Measurements from ENCODE around the gene PTPN13. TPM values are rescaled to one million over a fixed set of nuclear protein-coding genes. Genes with fewer than 3 reads are reported as not detected.

PTPN13 gene
- total RNA-seq, 4 donors from 2014 or later = 97.3 to 146 (median 125) TPM

DNA sequence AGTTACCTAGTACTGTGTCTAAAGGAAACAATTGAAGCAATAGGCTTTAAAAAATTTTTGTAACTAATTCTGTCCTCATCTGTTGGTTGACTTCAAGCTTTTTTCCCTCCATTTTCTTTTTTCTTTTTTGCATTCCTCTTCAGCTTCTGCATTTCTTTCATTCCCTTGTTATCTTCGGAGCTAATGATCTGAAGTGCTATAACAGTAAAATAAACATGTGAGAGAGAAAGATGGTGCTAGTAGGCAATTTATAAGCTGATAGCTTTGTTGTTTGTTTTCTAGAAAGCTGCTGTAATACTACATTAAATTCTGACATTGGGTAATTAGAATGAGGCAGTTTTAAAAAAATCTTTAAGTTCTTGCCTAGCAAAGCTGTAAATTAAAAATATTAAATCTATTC, 37.1 kb downstream of the PTPN13 start:
- WGBS = 87% methylated on average over 1 of the region's 1 CpG
- Histone ChIP-seq H3K9me3 (no peaks in the 10 kb centered on the region), H3K4me1 (peaks cover 2% of the 10 kb centered on the region), H3K27ac (no peak overlapping the region), H3K36me3 (peaks cover 8% of the 10 kb centered on the region), H3K27me3 (no peaks in the 10 kb centered on the region), H3K4me3 (no peak overlapping the region)
- no peak for TF ChIP-seq EP300 (IDR thresholded peaks at IDR 0.05)
- TF ChIP-seq POLR2AphosphoS5 (IDR thresholded peaks at IDR 0.05) = no peak
- no peak for TF ChIP-seq POLR2A (IDR thresholded peaks at IDR 0.05)
- no peak for DNase-seq (ENCODE audit: low spot score in 2 of 2)

DNA sequence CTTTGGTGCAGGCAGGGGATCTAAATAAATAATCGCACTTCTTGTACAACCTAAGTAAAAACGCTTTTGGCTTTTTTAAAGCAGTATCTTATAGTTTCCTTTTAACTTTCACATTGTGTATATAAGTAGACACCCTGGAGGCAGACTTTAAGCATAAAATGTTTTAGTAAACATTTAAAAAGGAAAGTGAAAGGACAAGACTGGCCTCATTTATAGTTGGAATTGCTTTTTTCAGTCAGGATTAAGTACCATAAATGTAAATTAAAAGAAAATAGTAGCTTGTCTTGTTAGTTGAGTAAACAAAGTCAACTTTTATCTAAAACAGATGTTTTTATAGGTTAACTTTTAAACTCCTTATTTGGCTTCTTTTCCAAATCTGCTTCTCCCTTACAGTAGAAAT, 39.7 kb downstream of the PTPN13 start:
- TF ChIP-seq, protein P1, sequence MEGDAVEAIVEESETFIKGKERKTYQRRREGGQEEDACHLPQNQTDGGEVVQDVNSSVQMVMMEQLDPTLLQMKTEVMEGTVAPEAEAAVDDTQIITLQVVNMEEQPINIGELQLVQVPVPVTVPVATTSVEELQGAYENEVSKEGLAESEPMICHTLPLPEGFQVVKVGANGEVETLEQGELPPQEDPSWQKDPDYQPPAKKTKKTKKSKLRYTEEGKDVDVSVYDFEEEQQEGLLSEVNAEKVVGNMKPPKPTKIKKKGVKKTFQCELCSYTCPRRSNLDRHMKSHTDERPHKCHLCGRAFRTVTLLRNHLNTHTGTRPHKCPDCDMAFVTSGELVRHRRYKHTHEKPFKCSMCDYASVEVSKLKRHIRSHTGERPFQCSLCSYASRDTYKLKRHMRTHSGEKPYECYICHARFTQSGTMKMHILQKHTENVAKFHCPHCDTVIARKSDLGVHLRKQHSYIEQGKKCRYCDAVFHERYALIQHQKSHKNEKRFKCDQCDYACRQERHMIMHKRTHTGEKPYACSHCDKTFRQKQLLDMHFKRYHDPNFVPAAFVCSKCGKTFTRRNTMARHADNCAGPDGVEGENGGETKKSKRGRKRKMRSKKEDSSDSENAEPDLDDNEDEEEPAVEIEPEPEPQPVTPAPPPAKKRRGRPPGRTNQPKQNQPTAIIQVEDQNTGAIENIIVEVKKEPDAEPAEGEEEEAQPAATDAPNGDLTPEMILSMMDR (IDR thresholded peaks at IDR 0.05) = no peak
- no peak for TF ChIP-seq EP300 (IDR thresholded peaks at IDR 0.05)
- no peak for TF ChIP-seq POLR2AphosphoS5 (IDR thresholded peaks at IDR 0.05)
- TF ChIP-seq POLR2A (IDR thresholded peaks at IDR 0.05) = no peak
- H3K27ac ChIP-seq = no peak overlapping the region
- H3K36me3 ChIP-seq = peaks cover 11% of the 10 kb centered on the region
- H3K4me1 ChIP-seq = peaks cover 2% of the 10 kb centered on the region
- no peaks in the 10 kb centered on the region for H3K9me3 ChIP-seq
- 50% methylated on average over 2 of the region's 2 CpGs for WGBS
- no peak overlapping the region for H3K4me3 ChIP-seq
- no peaks in the 10 kb centered on the region for H3K27me3 ChIP-seq
- DNase-seq (ENCODE audit: low spot score in 2 of 2) = no peak

DNA sequence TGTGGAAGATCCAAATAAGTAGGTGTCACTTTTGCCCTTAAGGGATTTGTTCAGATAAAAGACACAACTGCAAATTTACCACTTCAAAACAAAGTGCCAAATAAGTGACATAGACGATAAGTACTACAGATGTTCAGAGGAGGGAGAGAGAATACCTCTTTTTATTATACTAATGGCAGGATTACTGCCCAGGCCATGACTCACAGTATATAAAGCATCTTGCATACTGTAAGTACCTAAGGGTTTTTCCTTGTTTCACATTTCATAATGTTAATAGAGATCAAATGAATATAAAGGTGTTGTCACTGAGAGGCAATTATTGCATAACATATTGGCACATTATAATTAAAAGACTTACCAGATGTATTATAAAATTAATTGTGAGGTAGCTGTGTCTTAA, 46.4 kb downstream of the PTPN13 start:
- TF ChIP-seq POLR2AphosphoS5 (IDR thresholded peaks at IDR 0.05) (no peak), EP300 (IDR thresholded peaks at IDR 0.05) (no peak), POLR2A (IDR thresholded peaks at IDR 0.05) (no peak)
- TF ChIP-seq, protein P1 (IDR thresholded peaks at IDR 0.05) = no peak
- no peaks in the 10 kb centered on the region for H3K27me3 ChIP-seq
- no peaks in the 10 kb centered on the region for H3K4me1 ChIP-seq
- H3K4me3 ChIP-seq = no peak overlapping the region
- DNase-seq (ENCODE audit: low spot score in 2 of 2) = no peak
- H3K36me3 ChIP-seq = peaks cover 10% of the 10 kb centered on the region
- WGBS = 21% methylated on average over 1 of the region's 1 CpG
- no peak overlapping the region for H3K27ac ChIP-seq
- no peaks in the 10 kb centered on the region for H3K9me3 ChIP-seq

DNA sequence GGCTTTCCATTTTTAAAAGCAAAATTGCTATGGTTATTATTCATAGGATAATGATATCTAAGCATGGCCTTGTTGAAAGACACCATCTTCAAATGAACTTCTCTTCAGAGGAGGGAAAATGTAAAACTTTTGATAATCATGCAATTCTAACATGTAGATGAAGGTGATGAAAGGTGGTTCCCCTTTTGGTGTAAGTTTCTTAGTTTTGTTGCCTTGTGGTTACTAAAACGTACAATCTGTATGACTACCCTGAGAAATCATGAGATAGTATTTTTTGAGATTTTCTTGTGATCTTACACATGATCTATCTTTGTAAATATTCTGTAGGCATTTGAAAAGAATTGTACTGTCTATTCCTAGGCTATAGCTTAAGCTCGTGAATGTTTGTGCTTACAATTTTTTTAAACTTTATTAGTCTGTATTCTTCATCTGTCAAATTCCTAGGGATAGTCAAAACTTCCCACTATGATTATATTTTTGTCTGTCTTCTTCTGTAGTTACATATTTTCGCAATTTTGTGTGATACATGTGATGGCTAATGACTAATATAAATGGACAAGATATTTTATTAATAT, 47.5 kb downstream of the PTPN13 start:
- Histone ChIP-seq H3K27me3 (no peaks in the 10 kb centered on the region), H3K4me1 (no peaks in the 10 kb centered on the region), H3K27ac (no peak overlapping the region), H3K4me3 (no peak overlapping the region), H3K36me3 (no peaks in the 10 kb centered on the region), H3K9me3 (no peaks in the 10 kb centered on the region)
- no peak for DNase-seq (ENCODE audit: low spot score in 2 of 2)
- TF ChIP-seq, protein P1 (IDR thresholded peaks at IDR 0.05) = no peak
- TF ChIP-seq EP300 (IDR thresholded peaks at IDR 0.05) (no peak), POLR2AphosphoS5 (IDR thresholded peaks at IDR 0.05) (no peak), POLR2A (IDR thresholded peaks at IDR 0.05) (no peak)
- 85% methylated on average over 3 of the region's 3 CpGs for WGBS

DNA sequence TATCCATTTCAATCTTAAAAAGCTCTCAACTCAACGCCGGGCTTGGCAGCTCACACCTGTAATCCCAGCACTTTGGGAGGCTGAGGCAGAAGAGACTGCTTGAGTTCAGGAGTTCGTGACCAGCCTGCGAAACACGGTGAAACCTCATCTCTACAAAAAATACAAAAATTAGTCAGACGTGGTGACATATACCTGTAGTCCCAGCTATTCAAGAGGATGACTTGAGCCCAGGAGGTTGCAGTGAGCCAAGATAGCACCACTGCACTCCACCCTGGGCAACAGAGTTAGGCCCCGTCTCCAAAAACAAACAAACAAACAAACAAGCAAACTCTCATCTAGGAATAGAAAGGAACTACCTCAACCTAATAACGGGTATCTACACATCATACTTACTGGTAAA, 50.8 kb downstream of the PTPN13 start:
- TF ChIP-seq, protein P1 (IDR thresholded peaks at IDR 0.05) = no peak
- TF ChIP-seq EP300 (IDR thresholded peaks at IDR 0.05) = no peak
- TF ChIP-seq POLR2AphosphoS5 (IDR thresholded peaks at IDR 0.05) = no peak
- TF ChIP-seq POLR2A (IDR thresholded peaks at IDR 0.05) = no peak
- 92% methylated on average over 8 of the region's 8 CpGs for WGBS
- no peaks in the 10 kb centered on the region for H3K9me3 ChIP-seq
- no peaks in the 10 kb centered on the region for H3K27me3 ChIP-seq
- no peaks in the 10 kb centered on the region for H3K36me3 ChIP-seq
- H3K4me1 ChIP-seq = no peaks in the 10 kb centered on the region
- no peak overlapping the region for H3K27ac ChIP-seq
- DNase-seq (ENCODE audit: low spot score in 2 of 2) = no peak
- H3K4me3 ChIP-seq = no peak overlapping the region
